Hepatocyte (in vitro differentiated cells): ENCODE measurements around the gene ADCY1.

ENCODE experiments used
- EZH2phosphoT487 ChIP-seq: fragments of 200-600 bp; sonication (generic); IDR thresholded peaks from one replicate; pipeline ENCODE4 v1.6.1; 2018; ENCODE audit warnings: antibody characterized with exemption, mild to moderate bottlenecking, low read depth, moderate library complexity; ENCODE audit not compliant: unreplicated experiment, severe bottlenecking
- TF ChIP-seq, protein P1 (sequence below): fragments of 200-600 bp; sonication (generic); IDR thresholded peaks from 2 replicates; pipeline ENCODE4 v1.5.1; 2016; ENCODE audit warnings: antibody characterized with exemption, mild to moderate bottlenecking; ENCODE audit not compliant: poor library complexity

DNA sequence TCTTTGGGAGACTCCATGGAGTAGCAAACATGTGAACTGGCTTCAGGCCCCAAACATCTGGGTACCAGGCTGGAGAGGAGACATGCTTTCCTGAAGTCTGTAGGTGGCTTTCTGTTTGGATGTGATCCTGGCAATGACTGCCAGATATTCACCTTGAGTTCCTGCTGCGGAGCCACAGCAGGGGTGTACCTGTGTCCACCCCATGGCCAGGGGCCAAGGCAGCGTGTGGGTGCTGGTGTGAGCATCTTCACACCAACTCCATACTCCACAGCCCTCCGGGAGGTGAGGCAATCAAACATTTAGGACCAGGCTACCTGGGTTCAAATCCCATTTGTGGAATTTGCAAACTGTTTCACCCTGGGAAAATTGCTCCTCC, 113.0 kb downstream of the ADCY1 start:
- TF ChIP-seq, protein P1, sequence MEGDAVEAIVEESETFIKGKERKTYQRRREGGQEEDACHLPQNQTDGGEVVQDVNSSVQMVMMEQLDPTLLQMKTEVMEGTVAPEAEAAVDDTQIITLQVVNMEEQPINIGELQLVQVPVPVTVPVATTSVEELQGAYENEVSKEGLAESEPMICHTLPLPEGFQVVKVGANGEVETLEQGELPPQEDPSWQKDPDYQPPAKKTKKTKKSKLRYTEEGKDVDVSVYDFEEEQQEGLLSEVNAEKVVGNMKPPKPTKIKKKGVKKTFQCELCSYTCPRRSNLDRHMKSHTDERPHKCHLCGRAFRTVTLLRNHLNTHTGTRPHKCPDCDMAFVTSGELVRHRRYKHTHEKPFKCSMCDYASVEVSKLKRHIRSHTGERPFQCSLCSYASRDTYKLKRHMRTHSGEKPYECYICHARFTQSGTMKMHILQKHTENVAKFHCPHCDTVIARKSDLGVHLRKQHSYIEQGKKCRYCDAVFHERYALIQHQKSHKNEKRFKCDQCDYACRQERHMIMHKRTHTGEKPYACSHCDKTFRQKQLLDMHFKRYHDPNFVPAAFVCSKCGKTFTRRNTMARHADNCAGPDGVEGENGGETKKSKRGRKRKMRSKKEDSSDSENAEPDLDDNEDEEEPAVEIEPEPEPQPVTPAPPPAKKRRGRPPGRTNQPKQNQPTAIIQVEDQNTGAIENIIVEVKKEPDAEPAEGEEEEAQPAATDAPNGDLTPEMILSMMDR: no peak
- no peak for TF ChIP-seq EZH2phosphoT487
